ENCODE data around the gene GNAO1.
A peak's percentile ranks its signal among the peaks of the same experiment; 100 is the strongest.

GNAO1 gene

DNA sequence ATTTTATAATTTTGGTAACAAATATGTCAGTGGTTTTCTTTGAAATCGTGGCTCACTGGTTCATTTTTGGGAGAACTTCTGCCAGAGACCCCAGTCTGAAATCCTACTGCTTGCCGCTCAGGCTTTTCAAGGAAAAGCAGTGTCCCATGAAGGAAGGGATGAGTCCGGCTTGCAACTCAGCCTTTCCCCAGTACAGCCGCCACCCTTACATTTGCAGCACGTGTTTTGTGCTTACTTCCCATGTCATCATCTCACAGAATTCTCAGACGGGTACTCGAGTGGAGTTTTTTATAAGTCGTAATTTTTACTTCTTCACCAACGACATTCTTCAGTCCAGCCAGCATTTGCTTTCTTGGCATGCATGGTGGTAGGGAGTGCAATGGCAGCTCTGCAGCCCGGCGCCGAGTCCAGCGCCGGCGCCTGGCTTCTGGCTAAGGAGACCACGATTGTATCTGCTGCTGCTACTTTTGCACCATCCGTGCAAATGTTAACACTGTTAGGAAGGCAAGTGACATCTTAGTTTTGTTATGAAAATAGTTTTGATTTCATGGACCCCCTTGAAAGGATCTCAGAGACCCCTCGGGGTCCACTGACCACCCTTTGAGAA lies 123.1 kb downstream of the GNAO1 start:
- DNase-seq (ENCODE audit: low read depth), result no peak

DNA sequence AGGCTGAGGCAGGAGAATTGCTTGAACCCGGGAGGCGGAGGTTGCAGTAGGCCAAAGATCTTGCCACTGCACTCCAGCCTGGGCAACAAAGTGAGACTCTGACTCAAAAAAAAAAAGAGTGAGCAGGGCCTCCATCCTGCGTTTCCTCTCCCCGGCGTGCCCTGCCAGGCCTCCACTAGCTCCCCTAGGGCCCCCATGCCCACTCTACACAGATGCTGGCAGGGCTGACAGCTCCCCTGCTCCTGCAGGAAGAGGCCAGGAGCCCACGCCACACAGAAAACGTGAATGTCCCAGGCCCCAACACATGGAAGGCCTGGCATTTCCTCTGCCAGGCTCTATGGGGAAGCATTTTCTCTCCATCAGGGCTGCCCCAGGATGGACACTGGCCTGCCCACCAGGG lies 124.7 kb downstream of the GNAO1 start:
- DNase-seq (ENCODE audit: low read depth), result no peak

GRCh38 chr16:56316545-56316944 lies 125.3 kb downstream of the GNAO1 start:
- no peak for DNase-seq (ENCODE audit: low read depth)

DNA sequence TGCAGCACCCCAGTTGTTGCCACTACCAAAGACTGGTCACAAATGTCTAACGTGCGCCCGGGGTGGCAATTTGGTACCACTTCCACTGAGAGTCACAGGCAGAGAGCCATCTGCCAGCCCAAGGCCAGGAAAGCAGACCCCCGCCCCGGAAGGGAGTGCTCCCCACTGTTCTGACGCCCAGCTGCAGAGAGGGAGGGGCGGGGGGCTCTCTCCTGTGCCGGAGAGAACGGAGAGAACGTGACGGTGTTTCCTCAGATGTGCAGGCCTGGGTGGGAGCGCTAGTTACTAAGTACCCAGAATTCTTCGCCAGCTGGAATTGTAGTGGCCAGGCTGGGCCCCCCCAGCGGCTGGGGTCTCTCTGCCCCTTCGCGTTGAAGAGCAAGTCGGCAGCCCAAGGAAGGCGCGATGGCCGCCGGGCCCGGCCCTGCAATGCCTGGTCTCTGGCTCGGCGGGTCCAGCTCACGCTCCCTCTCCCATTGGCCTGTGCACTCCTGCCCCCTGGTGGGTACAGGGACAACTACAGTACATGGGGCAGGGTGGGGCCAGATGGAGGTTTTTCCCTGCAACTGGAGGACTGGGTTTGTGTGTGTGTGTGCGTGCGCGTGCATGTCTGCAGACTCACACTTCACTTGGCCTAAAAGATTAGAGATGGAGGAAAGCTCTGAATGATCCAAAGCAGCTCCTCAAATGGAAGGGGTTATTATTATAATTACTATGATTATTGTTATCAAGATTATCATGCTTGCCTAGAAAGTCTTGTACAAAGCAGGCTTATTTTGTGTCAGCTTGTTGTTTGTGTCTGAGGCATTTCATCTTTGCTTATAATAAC lies 126.9 kb downstream of the GNAO1 start:
- DNase-seq (ENCODE audit: low read depth), result peak; percentile 34

DNA sequence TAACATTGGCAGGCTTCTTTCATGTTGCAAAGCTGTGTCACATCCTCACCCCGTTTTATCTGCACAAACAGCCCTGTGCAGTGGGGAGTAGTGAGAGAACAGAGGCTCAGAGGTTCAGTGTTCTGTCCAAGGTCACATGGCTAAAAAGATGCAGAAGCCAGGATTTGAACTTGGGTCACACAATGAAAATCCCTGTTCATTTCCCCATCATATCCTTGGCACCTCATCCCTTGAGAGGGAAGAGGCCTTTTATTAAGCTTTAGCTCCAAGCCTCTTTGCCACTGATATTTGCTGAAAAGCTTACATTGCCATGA lies 127.5 kb downstream of the GNAO1 start:
- no peak for DNase-seq (ENCODE audit: low read depth)

- no peak for DNase-seq (ENCODE audit: low read depth)
These were observed 128.1 kb downstream of the GNAO1 start for GRCh38 chr16:56319376-56319775.

DNA sequence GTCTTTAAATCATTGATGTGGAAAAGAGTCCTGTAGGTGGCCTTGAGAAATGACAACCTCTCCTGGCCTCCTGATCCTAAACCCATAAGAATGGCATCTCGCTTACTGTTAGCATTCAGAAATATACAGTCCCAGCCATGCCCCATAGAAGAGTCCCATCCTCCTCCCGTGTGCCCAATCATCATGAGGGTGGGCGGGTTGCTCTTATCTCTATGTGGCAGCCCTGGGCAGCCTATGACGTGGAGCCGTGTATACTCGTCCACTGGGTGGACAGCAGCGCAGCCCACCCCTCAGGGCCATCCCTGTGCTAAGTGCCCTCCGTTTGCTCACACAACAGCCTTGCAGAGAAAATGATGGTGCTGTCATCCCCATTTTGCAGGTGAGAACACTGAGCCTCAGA lies 128.8 kb downstream of the GNAO1 start:
- DNase-seq (ENCODE audit: low read depth), result no peak

- no peak for DNase-seq (ENCODE audit: low read depth)
These were observed 129.7 kb downstream of the GNAO1 start for GRCh38 chr16:56320811-56321558.

GRCh38 chr16:56321571-56321970 lies 130.3 kb downstream of the GNAO1 start:
- no peak for DNase-seq (ENCODE audit: low read depth)

DNA sequence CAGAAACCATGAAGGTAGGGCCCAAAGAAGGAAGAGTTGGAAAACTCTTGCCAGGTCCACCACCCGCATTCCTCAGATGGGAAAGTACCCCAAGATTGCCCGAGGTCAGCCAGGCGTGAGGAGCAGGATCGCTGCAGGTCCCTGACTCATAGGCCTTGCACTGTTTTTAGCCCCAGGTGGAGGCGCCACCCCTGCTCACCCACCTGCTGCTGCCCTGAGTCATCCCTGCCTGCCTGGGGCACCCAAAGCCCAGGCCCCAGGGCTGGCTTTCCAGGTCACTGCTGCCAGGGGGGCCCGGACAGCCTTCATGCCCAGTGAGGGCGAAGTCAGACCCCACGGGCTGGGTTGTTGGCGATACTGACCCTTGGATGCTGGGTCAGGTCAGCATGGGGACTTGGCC lies 133.1 kb downstream of the GNAO1 start:
- DNase-seq (ENCODE audit: low read depth), result no peak

- DNase-seq (ENCODE audit: low read depth), result no peak
These were observed 134.7 kb downstream of the GNAO1 start for GRCh38 chr16:56325956-56326355.

- DNase-seq (ENCODE audit: low read depth), result no peak
These were observed 136.0 kb downstream of the GNAO1 start for GRCh38 chr16:56327071-56327928.

DNA sequence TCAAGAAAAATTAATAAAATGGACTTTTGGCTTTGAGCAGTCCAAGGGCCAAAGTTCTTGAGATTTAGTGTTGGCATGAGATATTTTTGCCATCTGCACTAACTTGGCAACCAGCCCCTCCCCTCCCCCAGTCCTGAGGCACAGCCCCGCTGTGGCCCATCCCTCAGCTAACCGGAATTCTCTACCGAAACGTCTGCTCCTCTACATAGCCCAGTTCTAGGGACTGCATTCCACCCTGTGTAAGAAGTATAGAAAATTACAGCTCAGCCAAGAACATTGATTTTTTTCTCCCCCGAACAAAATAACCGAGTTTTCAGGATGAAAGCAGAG lies 136.6 kb downstream of the GNAO1 start:
- no peak for DNase-seq (ENCODE audit: low read depth)

GRCh38 chr16:56328276-56329022 lies 137.2 kb downstream of the GNAO1 start:
- no peak for DNase-seq (ENCODE audit: low read depth)

- DNase-seq (ENCODE audit: low read depth), result no peak
These were observed 138.6 kb downstream of the GNAO1 start for GRCh38 chr16:56329887-56330286.

DNA sequence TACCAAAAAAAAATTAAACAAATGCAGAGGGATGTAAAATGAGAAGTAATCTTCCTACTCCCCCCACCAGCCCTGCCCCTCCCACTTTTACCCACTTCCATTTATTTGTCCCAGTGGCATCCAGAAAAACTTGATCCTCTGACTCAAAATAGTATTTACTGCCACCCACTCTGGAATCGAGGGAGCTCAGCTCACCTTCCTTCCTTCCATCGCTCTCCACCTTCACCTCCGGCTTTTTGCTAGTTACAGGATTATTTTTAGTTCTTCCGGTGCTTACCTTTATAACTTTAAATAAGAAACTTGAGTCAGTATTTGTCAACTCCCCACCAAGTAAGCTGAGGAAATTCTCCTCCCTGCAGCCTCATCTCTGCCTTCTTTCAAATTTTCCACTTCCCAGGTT lies 139.2 kb downstream of the GNAO1 start:
- DNase-seq (ENCODE audit: low read depth), result no peak

- DNase-seq (ENCODE audit: low read depth), result no peak
These were observed 140.1 kb downstream of the GNAO1 start for GRCh38 chr16:56331399-56331798.

DNA sequence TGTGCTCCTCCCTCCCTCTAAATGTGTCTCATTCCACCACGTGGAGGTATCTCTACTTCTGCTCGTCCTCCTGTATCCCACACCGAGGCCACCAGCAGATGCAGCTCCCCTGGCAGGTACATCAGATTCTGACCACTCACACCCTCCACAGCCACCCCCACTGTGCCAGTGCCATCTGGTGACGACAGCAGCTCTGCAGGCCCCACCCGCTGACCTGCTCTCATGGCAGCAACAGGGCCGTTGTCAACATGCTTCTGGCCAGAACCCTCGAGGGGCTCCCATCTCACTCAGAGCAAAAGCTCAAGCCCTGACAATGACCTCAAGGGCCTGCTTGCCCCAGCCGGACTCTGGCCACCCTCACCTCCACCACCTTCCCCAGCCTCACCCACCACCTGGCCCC lies 140.6 kb downstream of the GNAO1 start:
- DNase-seq (ENCODE audit: low read depth), result no peak

GRCh38 chr16:56332464-56333079 lies 141.3 kb downstream of the GNAO1 start:
- peak; percentile 5 for DNase-seq (ENCODE audit: low read depth)

DNA sequence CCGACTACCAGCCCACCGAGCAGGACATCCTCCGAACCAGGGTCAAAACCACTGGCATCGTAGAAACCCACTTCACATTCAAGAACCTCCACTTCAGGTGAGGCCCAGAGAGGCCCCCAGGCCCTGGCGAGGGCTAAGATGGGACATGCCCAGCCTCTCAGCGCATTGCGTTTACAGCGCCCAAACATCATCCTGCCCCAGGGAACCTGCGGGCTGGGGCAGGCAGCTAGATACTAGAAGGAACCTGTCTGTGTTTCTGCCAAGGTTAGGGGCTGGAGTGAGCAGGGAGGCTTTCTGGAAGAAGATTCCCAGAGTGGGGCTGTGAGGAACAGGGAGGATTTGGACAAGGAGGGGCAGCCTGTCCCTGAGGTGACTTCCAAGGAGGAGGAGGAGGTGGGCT lies 143.5 kb downstream of the GNAO1 start:
- DNase-seq (ENCODE audit: low read depth), result no peak

GRCh38 chr16:56336071-56336688 lies 144.9 kb downstream of the GNAO1 start:
- no peak for DNase-seq (ENCODE audit: low read depth)

Data from non-pigmented ciliary epithelial cell (primary cell).